HG03432 (cell line): ENCODE data around the gene MT1E.
"Not testable (repeated sequence)": the region's sequence is repeated elsewhere in the genome, so short reads cannot be mapped to it uniquely, and the experiment has no call there.

Source experiments
- ATAC-seq: cut with Tn5 transposase; IDR thresholded peaks from one replicate; pipeline ENCODE4 v1.9.1; 2021; ENCODE audit warnings: mild to moderate bottlenecking, moderate library complexity; ENCODE audit not compliant: unreplicated experiment

The MT1E gene

DNA sequence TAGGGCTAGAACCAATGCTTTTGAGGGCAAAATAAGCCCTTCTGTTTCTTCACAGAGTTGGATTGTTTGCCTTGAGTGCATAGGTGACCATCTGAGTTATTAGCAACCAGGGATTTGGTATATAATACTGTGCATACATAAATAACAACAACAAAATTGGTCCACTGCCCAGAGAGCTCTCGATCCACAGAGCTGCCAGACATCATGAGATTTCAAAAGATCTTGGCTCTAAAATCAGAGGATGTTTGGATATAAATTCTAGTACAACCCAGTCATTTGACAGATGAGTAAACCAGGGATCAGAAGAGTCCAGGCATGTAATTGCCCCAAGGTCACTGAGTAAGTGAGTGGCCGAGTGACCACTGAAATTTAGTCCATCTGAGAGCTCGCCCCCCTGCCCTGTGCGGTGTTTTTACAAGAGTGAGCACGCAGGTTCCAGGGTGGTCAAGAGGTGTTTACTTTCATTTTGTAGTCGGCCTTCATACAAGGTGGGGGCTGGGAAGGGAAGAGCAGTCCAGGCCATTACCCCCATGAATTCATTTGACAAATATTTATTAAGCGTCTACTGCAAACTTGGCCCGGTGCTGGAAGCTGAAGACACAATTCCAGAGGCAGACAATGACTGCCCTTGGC, 19.0 kb upstream of the MT1E start:
- no peak for ATAC-seq

DNA sequence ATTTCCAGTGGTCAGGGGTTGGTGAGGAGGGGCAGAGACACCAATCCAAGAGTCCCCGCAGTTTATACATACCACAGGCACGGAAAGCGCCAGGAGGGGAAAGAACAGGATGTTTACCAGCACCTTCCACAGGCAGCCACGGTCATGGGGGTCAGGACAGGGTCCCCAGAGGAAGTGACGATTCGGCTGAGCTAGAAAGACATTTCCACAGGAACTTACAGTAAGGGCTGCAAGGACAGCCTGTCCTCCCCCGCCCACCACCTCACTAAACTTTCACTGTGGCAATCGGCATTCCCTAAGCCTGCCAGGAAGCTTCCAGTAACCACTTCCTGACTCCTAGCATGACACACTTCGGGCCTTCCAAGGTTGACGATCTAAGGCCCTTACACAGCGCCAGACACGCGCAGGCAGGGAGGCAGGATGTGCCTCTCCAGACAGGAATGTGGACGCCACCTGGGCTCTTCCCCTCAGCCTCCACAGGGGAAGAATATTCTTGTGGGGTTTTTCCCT, 18.4 kb upstream of the MT1E start:
- ATAC-seq: no peak

DNA sequence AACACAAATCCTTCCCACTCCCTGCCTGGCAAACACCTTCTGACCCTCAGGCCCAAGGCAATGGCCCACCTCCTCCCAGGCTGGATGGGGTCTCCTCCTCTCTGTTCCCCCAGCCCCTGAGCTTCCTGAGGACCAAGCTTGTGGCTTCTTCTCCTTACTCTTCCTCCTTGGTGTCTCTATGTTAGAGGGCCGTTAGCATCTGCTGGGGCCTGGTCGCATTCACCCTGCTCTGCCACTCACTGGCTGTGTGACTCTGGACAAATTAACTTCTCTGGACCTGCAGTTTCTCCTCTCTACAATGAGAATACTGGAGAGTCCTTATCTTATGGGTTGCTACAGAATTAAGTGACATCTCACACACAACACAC, 17.9 kb upstream of the MT1E start:
- ATAC-seq: no peak

DNA sequence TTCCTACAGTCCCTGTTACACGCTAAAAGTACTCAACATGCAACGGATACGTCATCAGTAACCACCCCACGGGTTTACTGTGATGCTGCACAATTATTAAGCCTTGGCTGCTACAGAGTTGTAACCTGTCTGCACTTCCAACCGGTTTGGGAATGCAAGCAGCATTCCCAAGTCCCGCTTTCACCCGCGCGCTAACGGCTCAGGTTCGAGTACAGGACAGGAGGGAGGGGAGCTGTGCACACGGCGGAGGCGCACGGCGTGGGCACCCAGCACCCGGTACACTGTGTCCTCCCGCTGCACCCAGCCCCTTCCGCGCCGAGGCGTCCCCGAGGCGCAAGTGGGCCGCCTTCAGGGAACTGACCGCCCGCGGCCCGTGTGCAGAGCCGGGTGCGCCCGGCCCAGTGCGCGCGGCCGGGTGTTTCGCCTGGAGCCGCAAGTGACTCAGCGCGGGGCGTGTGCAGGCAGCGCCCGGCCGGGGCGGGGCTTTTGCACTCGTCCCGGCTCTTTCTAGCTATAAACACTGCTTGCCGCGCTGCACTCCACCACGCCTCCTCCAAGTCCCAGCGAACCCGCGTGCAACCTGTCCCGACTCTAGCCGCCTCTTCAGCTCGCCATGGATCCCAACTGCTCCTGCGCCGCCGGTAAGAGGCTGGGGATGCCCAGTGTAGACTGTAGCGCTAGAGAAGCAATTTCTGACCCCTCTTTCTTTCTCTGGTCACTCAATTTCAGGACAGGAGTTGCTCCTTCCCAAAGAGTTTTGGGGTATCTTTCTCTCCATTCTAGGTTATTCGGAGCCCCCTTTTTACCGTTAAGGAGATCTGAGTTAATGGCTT, 17.3 kb upstream of the MT1E start, which contains the start of gene MT2A:
TSS of gene MT2A (plus strand) at position 542 of the 833 bp plus-strand sequence. CDS start at position 614, 72 bp downstream.
- peak; percentile 93 for ATAC-seq

DNA sequence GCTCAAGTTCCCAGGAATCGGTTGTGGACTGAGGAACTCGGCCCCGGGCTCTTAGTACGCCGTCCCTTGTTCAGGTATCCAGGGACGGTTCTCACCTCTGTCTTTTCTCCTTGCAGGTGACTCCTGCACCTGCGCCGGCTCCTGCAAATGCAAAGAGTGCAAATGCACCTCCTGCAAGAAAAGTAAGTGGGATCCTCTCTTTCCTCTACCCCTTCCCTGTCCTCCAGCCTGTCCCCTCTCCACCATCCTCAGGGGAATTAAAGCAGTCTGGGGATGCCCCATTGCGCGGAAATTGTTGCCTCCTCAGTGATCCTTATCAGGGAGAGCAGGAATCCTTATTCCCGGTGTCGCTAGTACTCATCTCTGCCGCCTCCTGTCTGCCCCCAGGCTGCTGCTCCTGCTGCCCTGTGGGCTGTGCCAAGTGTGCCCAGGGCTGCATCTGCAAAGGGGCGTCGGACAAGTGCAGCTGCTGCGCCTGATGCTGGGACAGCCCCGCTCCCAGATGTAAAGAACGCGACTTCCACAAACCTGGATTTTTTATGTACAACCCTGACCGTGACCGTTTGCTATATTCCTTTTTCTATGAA, 16.6 kb upstream of the MT1E start:
- ATAC-seq: no peak

DNA sequence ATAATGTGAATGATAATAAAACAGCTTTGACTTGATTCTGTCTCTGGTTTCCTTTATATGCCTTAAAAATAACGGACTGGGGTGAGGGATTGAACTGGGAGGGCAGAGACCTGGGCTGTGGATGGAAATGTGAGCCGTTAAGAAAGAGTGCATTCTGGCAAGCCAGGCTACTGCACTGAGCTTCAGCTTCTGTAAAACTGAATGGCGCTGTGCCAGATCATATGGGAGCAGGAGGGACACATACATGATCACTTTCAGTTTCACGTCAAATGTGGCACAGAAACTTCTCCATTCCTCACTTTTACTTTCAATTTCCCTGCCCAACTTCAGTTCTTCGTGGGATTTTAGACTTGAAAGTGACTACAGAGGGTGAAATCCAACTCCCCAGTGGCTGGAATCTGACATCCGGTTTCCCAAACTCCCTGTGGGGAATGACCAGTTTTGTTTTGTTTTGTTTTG, 16.1 kb upstream of the MT1E start:
- peak; percentile 33 for ATAC-seq

DNA sequence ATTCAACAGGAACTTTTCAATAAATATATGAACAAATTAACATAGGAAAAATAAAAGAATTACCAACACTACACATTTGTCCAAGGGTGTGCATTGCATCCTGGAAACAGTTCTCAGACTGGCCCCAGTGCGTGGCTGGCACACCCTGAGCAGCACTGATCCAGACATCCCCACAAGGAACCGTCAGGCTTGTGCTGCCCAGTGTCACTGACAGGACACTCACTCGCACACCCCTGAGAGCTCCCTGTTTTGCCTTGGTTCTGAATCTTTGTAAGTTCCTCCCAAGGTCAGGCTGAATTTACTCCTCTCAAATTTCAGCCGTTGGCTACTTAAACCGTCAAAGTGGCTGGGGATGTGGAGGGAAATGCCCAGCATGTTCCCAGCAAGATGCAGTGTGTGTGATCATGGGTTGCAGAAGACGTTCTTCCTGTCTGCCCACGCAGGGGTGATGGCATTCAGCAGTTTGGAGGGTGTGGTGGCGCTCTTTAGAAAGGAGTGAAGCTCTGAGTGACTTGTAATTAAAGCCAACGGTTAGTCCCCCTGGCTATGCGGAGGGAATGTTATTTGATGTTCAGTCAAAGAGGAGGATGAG, 15.5 kb upstream of the MT1E start:
- peak; percentile 18 for ATAC-seq

DNA sequence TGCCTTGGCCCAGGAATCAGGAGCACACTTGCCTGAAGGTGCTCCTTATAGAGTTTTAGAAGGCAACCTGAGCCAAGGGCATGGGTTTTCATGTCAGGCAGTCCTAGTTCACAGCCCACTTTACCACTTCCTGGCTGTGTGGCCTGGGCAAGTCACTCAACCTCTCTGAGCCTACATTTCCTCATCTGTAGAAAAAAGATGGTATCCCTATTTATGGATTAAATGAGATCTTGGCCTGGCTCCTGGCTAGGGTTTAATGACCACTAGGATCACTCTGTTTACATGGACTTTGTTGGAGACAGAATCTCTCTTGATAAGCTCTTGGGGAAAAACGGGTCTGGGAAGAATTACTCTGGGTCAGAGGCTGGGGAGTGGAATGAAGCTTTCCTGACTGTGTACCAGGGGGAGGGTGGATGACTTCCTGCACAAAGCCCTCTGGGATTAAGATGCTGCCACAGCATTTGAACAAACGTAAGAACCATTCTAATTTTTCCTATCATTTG, 14.9 kb upstream of the MT1E start:
- no peak for ATAC-seq

DNA sequence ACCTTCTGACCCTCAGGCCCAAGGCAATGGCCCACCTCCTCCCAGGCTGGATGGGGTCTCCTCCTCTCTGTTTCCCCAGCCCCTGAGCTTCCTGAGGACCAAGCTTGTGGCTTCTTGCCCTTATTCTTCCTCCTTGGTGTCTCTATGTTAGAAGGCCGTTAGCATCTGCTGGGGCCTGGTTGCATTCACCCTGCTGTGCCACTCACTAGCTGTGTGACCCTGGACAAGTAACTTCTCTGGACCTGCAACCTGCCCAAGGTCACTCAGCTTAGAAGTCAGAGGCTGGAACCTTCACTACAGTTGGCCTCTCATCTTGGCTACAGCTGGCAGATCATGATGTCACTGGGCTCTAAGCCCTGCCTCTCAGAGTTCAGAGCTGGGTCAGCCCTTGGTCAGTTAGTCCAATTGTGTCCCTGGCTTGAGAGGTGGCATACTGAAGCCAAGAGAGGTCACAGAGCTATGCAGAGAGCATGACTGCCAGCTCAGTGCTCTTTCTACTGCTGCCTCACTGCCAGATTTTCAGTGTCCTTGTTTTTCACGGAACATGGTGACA, 14.2 kb upstream of the MT1E start:
- ATAC-seq: no peak

DNA sequence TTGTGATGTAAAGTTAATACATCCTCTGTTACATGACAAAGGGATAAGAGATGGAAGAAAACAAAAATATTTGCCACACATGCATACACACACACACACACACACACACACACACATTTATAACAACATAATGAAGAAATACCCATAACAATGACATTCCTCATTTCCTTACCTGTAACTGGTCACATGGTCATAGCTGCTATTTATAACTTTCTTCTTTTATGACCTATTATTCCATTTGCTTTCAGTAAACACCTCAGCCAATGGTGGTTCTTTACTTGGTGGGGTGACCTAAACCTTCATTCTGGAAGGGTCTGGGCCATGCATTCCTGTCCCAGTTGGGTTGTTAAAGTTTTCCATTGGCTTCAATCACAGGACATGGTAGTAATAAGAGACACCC, 11.9 kb upstream of the MT1E start:
- ATAC-seq: no peak

DNA sequence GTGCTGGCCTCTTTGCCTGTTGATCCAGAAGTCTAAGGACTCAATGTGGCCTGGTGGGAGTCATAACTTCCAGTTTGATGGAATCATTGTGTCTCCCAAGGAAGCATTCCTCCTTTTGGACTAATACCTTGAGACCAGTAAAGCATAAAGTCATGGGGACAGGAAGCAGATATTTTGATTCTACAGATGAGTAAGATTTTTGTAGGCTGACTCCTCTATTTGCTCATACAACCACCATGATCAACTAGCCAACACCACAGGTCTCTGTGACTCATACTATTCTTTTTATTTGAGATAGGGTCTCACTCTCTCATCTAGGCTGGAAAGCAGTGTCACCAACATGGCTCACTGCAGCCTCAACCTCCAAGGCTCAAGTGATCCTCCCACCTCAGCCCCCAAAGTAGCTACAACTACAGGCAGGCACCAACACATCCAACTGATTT, 11.0 kb upstream of the MT1E start:
- ATAC-seq: no peak

DNA sequence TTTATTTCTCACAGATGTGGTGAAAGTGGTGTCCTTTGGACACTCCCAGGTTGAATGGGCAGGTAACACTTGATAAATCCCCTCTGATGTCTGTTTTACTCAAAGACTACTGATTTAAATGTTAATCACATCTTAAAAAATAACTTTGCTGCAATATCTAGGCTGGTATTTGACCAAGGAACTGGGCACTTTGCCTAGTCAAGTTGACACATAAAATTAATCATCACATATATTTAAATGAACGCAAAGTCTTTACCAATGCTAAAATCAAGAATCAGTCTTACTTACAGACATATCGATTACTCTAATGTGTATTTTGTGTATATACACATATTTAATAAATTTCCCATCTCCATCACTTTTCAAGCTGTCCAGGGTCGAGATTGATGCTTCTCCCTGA, 10.2 kb upstream of the MT1E start:
- ATAC-seq: no peak

DNA sequence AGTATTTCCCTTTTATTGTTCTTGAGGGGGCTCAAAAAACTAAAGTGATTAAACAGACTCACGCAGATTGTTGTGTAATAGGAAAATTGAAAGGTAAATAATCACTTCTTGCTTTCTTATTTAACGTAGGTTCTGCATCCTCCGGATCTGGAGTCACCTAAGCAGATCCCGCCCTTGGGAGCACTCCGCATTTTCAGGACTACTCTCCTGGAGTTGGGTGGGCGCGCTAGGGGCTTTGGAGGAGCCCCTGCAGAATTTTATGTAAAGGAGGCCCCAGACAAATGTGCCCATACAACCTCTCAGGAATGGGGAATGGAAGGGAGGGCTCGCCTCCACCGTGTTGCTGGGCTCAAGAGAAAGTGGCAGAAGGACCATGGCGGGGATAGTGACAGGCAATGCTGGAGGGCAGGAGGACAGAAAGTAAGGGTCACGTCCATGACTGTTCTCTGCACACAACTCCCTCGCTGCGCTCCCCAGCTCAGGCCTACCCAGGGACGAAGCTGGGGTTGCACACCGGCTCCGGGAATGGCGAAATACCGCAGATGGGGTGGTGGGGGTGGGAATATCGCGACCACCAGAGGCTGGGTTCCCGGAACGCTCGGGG, 8.9 kb upstream of the MT1E start:
- ATAC-seq: no peak

DNA sequence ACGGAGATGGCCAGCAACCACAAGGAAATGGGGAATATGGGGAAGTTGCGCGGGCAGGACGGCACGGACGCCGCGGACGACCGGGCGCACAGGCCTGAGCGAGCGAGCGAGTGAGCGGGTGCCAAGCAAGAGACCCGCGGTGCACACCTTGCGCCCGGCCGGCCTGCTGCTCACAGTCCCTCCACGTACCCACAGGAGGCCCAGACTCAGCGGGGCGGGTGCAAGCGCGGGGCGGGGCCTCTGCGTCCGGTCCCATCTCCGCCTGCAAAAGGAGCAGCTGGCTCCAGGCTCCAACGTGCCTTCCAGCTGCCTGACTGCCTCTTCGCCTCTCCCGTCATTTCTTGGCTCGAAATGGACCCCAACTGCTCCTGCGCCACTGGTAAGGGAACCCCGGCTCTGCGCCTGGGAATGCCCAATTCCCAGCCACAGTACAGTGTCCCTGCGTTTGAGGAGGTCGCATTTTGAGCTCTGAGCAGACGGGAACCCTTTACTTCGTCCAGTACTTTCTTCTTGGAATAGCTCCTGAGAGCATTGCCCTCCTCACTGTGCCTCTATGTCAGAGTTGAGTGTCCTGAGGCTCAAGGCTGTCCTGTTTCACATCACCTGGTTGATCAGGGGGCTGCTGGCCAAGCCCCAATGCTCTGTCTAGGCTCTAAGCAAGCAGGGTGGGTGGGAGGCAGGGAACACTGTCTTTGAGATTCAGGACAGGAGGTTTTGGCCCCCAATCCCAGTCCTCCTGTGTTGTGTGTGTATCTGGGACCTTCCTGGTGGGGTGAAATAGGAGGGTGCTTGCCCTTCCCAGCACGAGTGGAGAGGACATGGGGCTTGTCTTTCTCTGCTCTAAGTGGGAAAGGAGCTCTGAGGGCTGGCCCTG, 8.1 kb upstream of the MT1E start:
- peak; percentile 69 for ATAC-seq

DNA sequence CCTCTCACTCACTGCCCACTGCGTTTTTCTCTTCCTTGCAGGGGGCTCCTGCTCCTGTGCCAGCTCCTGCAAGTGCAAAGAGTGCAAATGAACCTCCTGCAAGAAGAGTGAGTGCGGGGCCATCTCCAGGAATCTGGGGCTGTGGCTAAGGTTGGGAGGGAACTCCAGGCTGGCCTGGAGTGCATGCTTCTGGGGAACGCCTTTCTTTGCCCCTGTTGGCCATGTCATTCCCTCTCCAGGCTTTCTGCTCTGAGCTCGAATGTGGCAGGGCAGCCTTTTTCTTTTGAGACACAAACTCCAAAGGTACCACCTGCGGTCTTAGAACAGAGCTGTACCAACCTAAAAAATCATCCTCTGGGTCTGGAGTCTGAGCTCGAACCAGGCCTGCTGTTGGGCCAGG, 7.4 kb upstream of the MT1E start:
- ATAC-seq: no peak

DNA sequence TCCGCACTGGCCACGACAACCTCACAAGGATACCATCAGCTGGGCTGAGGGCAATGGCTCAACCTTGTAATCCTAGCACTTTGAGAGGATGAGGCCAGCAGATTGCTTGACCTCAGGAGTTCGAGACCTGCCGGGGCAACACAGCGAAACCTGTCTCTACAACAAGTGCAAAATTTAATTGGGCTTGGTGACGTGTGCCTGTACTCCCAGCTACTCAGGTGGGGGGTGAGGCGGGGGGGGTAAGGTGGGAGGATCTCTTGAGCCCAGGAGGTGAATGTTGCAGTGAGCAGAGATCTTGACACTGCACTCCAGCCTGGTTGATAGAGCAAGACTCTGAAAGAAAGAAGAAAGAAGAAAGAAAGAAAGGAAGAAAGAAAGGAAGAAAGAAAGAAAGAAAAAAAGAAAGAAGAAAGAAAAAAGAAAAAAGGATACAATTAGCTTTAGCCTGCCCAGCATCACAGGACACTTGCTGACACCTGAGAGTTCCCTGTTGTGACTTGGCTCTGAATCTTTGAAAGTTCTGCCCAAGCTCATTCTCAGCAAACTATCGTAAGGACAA, 5.2 kb upstream of the MT1E start:
- ATAC-seq: no peak

DNA sequence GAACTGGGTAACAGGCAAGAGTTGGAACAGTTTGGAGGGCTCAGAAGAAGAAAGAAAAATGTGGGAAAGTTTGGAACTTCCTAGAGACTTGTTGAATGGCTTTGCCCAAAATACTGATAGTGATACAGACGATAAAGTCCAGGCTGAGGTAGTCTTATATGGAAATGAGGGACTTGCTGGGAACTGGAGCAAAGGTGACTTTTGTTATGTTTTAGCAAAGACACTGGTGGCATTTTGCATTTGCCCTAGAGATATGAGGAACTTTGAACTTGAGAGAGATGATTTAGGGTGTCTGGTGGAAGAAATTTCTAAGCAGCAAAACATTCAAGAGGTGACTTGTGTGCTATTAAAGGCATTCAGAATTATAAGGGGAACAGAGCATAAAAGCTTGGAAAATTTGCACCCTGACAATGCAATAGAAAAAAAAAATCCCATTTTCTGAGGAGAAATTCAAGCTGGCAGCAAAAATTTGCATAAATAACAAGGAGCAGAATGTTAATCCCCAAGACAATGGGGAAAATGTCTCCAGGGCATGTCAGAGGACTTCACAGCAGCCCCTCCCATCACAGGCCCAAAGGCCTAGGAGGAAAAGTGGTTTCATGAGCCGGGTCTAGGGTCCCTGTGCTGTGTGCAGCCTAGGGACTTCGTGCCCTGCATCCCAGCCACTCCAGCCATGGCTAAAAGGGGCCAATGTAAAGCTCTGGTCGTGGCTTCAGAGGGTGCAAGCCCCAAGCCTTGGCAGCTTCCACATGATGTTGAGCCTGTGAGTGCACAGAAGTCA, 3.7 kb upstream of the MT1E start:
- ATAC-seq: not testable (repeated sequence)

DNA sequence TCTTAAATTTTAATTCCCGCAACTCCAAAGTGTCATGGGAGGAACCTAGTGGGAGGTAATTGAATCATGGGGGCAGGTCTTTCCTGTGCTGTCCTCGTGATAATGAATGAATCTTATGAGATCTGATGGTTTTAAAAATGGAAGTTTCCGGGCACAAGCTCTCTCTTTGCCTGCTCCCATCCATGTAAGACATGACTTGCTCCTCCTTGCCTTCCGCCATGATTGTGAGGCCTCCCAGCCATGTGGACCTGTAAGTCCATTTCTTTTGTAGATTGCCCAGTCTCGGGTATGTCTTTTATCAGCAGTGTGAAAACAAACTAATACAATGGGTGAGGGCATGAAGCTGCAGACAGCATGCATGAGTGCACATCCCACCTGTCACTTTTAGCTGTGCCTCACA, 2.4 kb upstream of the MT1E start:
- ATAC-seq: not testable (repeated sequence)
